ENCODE data around the gene USP3.

USP3 gene

GRCh38 chr15:63461230-63461985, 43.0 kb upstream of the USP3 start:
- Histone ChIP-seq H2AFZ (ENCODE audit: low read length) (no peak overlapping the region), H3K9ac (ENCODE audit: low read depth, low read length, poor library complexity, severe bottlenecking) (no peak overlapping the region), H4K20me1 (ENCODE audit: insufficient read depth, low read length, poor library complexity, severe bottlenecking) (no peaks in the 10 kb centered on the region), H3K4me3 (ENCODE audit: low read length, poor library complexity, severe bottlenecking) (no peak overlapping the region), H3K79me2 (ENCODE audit: insufficient read depth, low read length) (no peaks in the 10 kb centered on the region), H3K4me2 (ENCODE audit: low read depth, low read length, poor library complexity, severe bottlenecking) (no peak overlapping the region), H3K9me3 (ENCODE audit: insufficient read depth, low read depth, low read length) (no peaks in the 10 kb centered on the region), H3F3A (ENCODE audit: low read depth) (no peaks in the 10 kb centered on the region), H3K36me3 (ENCODE audit: insufficient read depth, low read length) (no peaks in the 10 kb centered on the region), H3K27me3 (ENCODE audit: insufficient read depth, low read length, poor library complexity, severe bottlenecking) (no peaks in the 10 kb centered on the region), H3K9me2 (replicated peaks; ENCODE audit: low read depth, low read length) (no peaks in the 10 kb centered on the region), H3K4me1 (ENCODE audit: insufficient read depth, low read length, poor library complexity, severe bottlenecking) (no peaks in the 10 kb centered on the region)
- TF ChIP-seq CTCF (conservative IDR thresholded peaks at IDR 0.05; ENCODE audit: low read length): no peak
- no peak for TF ChIP-seq EZH2phosphoT487 (IDR thresholded peaks at IDR 0.05; ENCODE audit: borderline replicate concordance)

GRCh38 chr15:63462088-63462487, 42.3 kb upstream of the USP3 start:
- H3K9me3 ChIP-seq (ENCODE audit: insufficient read depth, low read depth, low read length): no peaks in the 10 kb centered on the region
- no peaks in the 10 kb centered on the region for H4K20me1 ChIP-seq (ENCODE audit: insufficient read depth, low read length, poor library complexity, severe bottlenecking)
- H3K79me2 ChIP-seq (ENCODE audit: insufficient read depth, low read length): no peaks in the 10 kb centered on the region
- no peaks in the 10 kb centered on the region for H3K9me2 ChIP-seq (replicated peaks; ENCODE audit: low read depth, low read length)
- H3K27me3 ChIP-seq (ENCODE audit: insufficient read depth, low read length, poor library complexity, severe bottlenecking): no peaks in the 10 kb centered on the region
- H3K4me3 ChIP-seq (ENCODE audit: low read length, poor library complexity, severe bottlenecking): no peak overlapping the region
- no peaks in the 10 kb centered on the region for H3F3A ChIP-seq (ENCODE audit: low read depth)
- H3K9ac ChIP-seq (ENCODE audit: low read depth, low read length, poor library complexity, severe bottlenecking): no peak overlapping the region
- H2AFZ ChIP-seq (ENCODE audit: low read length): no peak overlapping the region
- H3K36me3 ChIP-seq (ENCODE audit: insufficient read depth, low read length): no peaks in the 10 kb centered on the region
- H3K4me1 ChIP-seq (ENCODE audit: insufficient read depth, low read length, poor library complexity, severe bottlenecking): no peaks in the 10 kb centered on the region
- TF ChIP-seq CTCF (conservative IDR thresholded peaks at IDR 0.05; ENCODE audit: low read length) (no peak), EZH2phosphoT487 (IDR thresholded peaks at IDR 0.05; ENCODE audit: borderline replicate concordance) (no peak)
- H3K4me2 ChIP-seq (ENCODE audit: low read depth, low read length, poor library complexity, severe bottlenecking): no peak overlapping the region

GRCh38 chr15:63463036-63463435, 41.4 kb upstream of the USP3 start:
- no peaks in the 10 kb centered on the region for H3K27me3 ChIP-seq (ENCODE audit: insufficient read depth, low read length, poor library complexity, severe bottlenecking)
- no peaks in the 10 kb centered on the region for H3K4me1 ChIP-seq (ENCODE audit: insufficient read depth, low read length, poor library complexity, severe bottlenecking)
- no peak overlapping the region for H3K4me2 ChIP-seq (ENCODE audit: low read depth, low read length, poor library complexity, severe bottlenecking)
- TF ChIP-seq EZH2phosphoT487 (IDR thresholded peaks at IDR 0.05; ENCODE audit: borderline replicate concordance): no peak
- no peaks in the 10 kb centered on the region for H3K9me2 ChIP-seq (replicated peaks; ENCODE audit: low read depth, low read length)
- no peaks in the 10 kb centered on the region for H3K79me2 ChIP-seq (ENCODE audit: insufficient read depth, low read length)
- no peaks in the 10 kb centered on the region for H3K36me3 ChIP-seq (ENCODE audit: insufficient read depth, low read length)
- H4K20me1 ChIP-seq (ENCODE audit: insufficient read depth, low read length, poor library complexity, severe bottlenecking): no peaks in the 10 kb centered on the region
- H3K9ac ChIP-seq (ENCODE audit: low read depth, low read length, poor library complexity, severe bottlenecking): no peak overlapping the region
- no peaks in the 10 kb centered on the region for H3F3A ChIP-seq (ENCODE audit: low read depth)
- H2AFZ ChIP-seq (ENCODE audit: low read length): no peak overlapping the region
- H3K4me3 ChIP-seq (ENCODE audit: low read length, poor library complexity, severe bottlenecking): no peak overlapping the region
- no peaks in the 10 kb centered on the region for H3K9me3 ChIP-seq (ENCODE audit: insufficient read depth, low read depth, low read length)

- Histone ChIP-seq H3K4me3 (ENCODE audit: low read length, poor library complexity, severe bottlenecking) (no peak overlapping the region), H3K4me1 (ENCODE audit: insufficient read depth, low read length, poor library complexity, severe bottlenecking) (no peaks in the 10 kb centered on the region), H4K20me1 (ENCODE audit: insufficient read depth, low read length, poor library complexity, severe bottlenecking) (no peaks in the 10 kb centered on the region), H3K79me2 (ENCODE audit: insufficient read depth, low read length) (no peaks in the 10 kb centered on the region), H3K9me2 (replicated peaks; ENCODE audit: low read depth, low read length) (no peaks in the 10 kb centered on the region), H3K36me3 (ENCODE audit: insufficient read depth, low read length) (no peaks in the 10 kb centered on the region), H3F3A (ENCODE audit: low read depth) (no peaks in the 10 kb centered on the region), H3K27me3 (ENCODE audit: insufficient read depth, low read length, poor library complexity, severe bottlenecking) (no peaks in the 10 kb centered on the region), H3K9me3 (ENCODE audit: insufficient read depth, low read depth, low read length) (no peaks in the 10 kb centered on the region), H2AFZ (ENCODE audit: low read length) (no peak overlapping the region), H3K4me2 (ENCODE audit: low read depth, low read length, poor library complexity, severe bottlenecking) (no peak overlapping the region), H3K9ac (ENCODE audit: low read depth, low read length, poor library complexity, severe bottlenecking) (no peak overlapping the region)
- TF ChIP-seq CTCF (conservative IDR thresholded peaks at IDR 0.05; ENCODE audit: low read length): no peak
- no peak for TF ChIP-seq EZH2phosphoT487 (IDR thresholded peaks at IDR 0.05; ENCODE audit: borderline replicate concordance)
Measured at GRCh38 chr15:63463793-63464192, 40.6 kb upstream of the USP3 start.
